ENCODE results near the gene GID8. TPM values are rescaled to one million over a fixed set of nuclear protein-coding genes. Genes with fewer than 3 reads are reported as not detected.

The GID8 gene
- total RNA-seq, 4 donors from 2014 or later: 22.4 to 30.1 (median 25.6) TPM

DNA sequence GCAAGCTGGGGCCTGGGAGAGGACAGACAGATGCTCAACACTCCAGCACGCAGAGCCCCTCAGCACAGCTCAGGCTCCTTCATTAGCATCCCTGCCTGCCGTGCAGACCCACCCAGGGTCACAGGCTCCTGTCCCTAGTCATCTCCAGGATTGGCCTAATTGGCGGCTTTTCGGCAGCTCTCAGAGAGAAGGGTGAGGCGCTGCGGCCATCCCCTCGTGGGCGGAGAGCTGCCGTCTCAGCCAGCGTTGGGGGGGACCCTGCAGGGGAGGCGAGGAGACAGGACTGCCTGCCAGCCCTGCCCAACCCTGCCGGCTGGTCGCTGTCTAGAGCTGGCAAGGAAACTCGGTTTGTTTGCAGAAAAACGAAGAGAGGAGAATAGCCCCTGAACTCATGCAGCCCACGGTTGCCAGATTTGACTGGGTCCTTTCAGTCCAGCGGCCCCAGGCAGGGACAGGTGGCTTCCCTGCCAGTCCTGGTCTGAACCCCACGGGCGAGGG, 42.0 kb downstream of the GID8 start:
- H3K27ac ChIP-seq (replicated peaks in 1 of 4): no peak overlapping the region
- H3K27me3 ChIP-seq: peaks cover under 1 to 100% (median 28%) of the 10 kb centered on the region in 4 donors
- WGBS: 0% methylated on average over 2 of the region's 19 CpGs
- TF ChIP-seq POLR2A (IDR thresholded peaks at IDR 0.05; ENCODE audit: low read depth) (no peak), EP300 (IDR thresholded peaks at IDR 0.05) (no peak), POLR2AphosphoS5 (IDR thresholded peaks at IDR 0.05) (no peak)
- TF ChIP-seq, protein P1, sequence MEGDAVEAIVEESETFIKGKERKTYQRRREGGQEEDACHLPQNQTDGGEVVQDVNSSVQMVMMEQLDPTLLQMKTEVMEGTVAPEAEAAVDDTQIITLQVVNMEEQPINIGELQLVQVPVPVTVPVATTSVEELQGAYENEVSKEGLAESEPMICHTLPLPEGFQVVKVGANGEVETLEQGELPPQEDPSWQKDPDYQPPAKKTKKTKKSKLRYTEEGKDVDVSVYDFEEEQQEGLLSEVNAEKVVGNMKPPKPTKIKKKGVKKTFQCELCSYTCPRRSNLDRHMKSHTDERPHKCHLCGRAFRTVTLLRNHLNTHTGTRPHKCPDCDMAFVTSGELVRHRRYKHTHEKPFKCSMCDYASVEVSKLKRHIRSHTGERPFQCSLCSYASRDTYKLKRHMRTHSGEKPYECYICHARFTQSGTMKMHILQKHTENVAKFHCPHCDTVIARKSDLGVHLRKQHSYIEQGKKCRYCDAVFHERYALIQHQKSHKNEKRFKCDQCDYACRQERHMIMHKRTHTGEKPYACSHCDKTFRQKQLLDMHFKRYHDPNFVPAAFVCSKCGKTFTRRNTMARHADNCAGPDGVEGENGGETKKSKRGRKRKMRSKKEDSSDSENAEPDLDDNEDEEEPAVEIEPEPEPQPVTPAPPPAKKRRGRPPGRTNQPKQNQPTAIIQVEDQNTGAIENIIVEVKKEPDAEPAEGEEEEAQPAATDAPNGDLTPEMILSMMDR (IDR thresholded peaks at IDR 0.05): no peak
- H3K4me3 ChIP-seq: no peak overlapping the region
- H3K36me3 ChIP-seq: no peaks in the 10 kb centered on the region
- intact Hi-C loops (cut with DNase I): no loop called here
- H3K4me1 ChIP-seq: peaks cover 0 to 8% (median 0%) of the 10 kb centered on the region in 4 donors
- H3K9me3 ChIP-seq: no peaks in the 10 kb centered on the region
- no peak for DNase-seq (ENCODE audit: extremely low spot score)

DNA sequence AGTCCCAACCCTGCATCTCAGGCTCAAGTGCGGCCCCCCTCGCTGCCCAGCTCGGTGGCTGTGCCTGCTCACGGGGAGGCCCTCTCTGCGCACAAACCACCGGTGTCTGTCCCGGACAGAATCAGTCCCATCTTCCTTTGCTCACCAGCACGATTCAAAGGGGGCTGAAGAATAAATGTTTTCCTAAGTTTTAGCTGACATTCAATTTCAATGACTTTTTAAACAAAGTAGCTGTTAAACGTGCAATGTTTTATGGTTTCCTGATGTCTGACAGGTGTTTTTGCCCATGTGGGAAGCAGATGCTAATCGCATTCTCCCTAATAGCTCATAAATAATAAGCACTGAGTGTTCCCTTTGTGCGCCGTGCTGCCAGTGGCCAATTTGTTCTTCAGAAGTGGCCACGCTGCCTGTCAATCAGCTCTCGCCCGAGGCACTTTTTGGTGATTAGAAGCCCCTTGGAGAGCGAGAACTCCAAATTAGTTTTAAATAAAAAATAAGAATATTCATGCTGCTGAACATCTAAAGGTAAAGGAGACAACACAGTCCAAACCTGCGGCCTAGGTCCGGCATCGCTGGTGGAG, 42.5 kb downstream of the GID8 start:
- Histone ChIP-seq H3K27me3 (peaks cover 0 to 100% (median 24%) of the 10 kb centered on the region in 4 donors), H3K36me3 (no peaks in the 10 kb centered on the region), H3K9me3 (no peaks in the 10 kb centered on the region), H3K4me1 (peaks cover 0 to 8% (median 0%) of the 10 kb centered on the region in 4 donors), H3K4me3 (no peak overlapping the region), H3K27ac (replicated peaks in 1 of 4) (no peak overlapping the region)
- no peak for DNase-seq (ENCODE audit: extremely low spot score)
- TF ChIP-seq, protein P1 (IDR thresholded peaks at IDR 0.05): no peak
- TF ChIP-seq EP300 (IDR thresholded peaks at IDR 0.05): no peak
- no peak for TF ChIP-seq POLR2A (IDR thresholded peaks at IDR 0.05; ENCODE audit: low read depth)
- no peak for TF ChIP-seq POLR2AphosphoS5 (IDR thresholded peaks at IDR 0.05)
- intact Hi-C loops (cut with DNase I): no loop called here
- 51% methylated on average over 14 of the region's 19 CpGs for WGBS

DNA sequence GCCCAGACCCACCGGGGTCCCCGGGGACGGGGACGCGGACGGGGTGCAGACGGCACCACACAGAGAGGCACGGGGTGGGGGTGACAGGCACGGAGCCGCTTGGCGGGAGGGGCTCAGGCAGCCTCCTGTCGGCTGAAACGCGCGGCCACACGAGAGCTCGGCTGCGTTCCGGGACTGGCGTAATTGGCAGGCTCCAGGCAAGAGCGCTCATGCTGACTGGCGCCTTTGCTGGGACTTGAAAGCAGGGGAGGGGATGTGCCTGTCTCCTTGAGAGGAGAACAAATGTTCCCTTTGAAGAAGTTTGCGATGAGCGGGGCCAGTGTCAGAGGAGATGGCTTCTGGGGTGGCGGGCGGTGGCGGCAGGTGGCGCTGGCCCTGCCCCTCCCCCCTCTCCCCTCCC, 43.0 kb downstream of the GID8 start:
- TF ChIP-seq, protein P1 (IDR thresholded peaks at IDR 0.05): no peak
- no peak for TF ChIP-seq POLR2A (IDR thresholded peaks at IDR 0.05; ENCODE audit: low read depth)
- TF ChIP-seq EP300 (IDR thresholded peaks at IDR 0.05): no peak
- TF ChIP-seq POLR2AphosphoS5 (IDR thresholded peaks at IDR 0.05): no peak
- peaks cover 0 to 8% (median 0%) of the 10 kb centered on the region in 4 donors for H3K4me1 ChIP-seq
- no peaks in the 10 kb centered on the region for H3K9me3 ChIP-seq
- H3K4me3 ChIP-seq: no peak overlapping the region
- no peak for DNase-seq (ENCODE audit: extremely low spot score)
- 31% methylated on average over 15 of the region's 28 CpGs for WGBS
- H3K36me3 ChIP-seq: no peaks in the 10 kb centered on the region
- intact Hi-C loops (cut with DNase I): no loop called here
- no peak overlapping the region for H3K27ac ChIP-seq (replicated peaks in 1 of 4)
- peaks cover 0 to 100% (median 26%) of the 10 kb centered on the region in 4 donors for H3K27me3 ChIP-seq

DNA sequence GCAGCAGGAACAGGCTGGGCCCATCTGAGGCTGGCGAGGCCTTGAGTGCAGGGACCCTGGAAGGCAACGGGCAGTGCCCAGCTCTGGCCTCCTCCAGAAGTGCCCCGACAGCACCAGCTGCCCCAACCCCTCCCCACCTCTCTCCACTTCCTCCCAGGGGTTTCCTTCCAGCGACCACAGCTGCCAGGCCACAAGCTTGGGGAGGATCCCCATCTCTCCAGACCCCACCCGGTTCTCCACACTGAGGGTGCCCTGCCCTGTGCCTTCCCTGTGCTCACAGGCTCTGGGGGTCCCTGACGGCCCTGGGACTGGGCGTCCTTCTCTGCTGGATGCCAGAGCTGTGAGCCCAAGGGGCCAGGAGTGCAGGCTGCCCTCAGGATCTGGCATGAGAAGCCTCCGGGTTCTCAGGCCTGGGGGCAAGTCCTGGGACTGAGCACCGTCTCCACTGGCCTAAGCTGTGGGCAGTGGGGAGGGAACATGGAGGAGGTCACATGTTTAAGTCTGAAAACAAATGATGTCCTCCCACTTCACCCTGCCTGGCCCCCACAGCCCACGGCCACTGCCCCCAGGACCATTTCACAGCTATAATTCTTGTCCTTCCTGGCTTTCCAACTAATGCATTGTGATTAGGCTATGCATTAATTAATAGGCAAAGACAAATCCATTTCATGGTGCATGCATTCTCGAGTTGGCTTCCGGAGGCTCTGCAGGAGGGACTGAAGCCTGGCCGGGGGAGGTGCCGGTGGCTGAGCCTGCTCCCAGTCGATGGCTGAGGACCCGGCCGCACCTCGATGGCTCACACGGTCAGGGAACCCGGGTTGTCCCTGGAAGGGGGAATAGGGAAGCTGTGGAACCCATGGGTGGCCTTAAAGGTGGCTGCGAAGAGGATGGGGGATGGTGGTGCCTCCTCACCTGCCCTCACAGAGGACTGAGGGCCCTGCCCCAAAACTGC, 44.5 kb downstream of the GID8 start:
- Histone ChIP-seq H3K4me3 (no peak overlapping the region), H3K27ac (replicated peaks in 1 of 4) (no peak overlapping the region), H3K9me3 (no peaks in the 10 kb centered on the region), H3K27me3 (peaks cover 0 to 100% (median 26%) of the 10 kb centered on the region in 4 donors), H3K4me1 (peaks cover 0 to 8% (median 0%) of the 10 kb centered on the region in 4 donors), H3K36me3 (no peaks in the 10 kb centered on the region)
- intact Hi-C loops (cut with DNase I): no loop called here
- WGBS: 62% methylated on average over 13 of the region's 21 CpGs
- DNase-seq (ENCODE audit: extremely low spot score): no peak
- no peak for TF ChIP-seq EP300 (IDR thresholded peaks at IDR 0.05)
- TF ChIP-seq, protein P1 (IDR thresholded peaks at IDR 0.05): no peak
- TF ChIP-seq POLR2AphosphoS5 (IDR thresholded peaks at IDR 0.05): no peak
- no peak for TF ChIP-seq POLR2A (IDR thresholded peaks at IDR 0.05; ENCODE audit: low read depth)

Data from esophagus muscularis mucosa (tissue), 4 donors.